Measurements from ENCODE around the gene EGFR. TPM values are rescaled to one million over a fixed set of nuclear protein-coding genes. Genes with fewer than 3 reads are reported as not detected.

Gene EGFR
- polyA plus RNA-seq, 2 of the 4 experiments (the other 2 are of a cell fraction) = 59.5 to 63.8 TPM

GRCh38 chr7:55178292-55178862, 159.6 kb downstream of the EGFR start:
- FAIRE-seq (no peak), DNase-seq (ENCODE audit: low read depth in 1 of 2, low spot score in 1 of 2) (no peak), ATAC-seq (no peak)
- Histone ChIP-seq H3K9me3 (no peaks in the 10 kb centered on the region), H3K4me3 (no peak overlapping the region), H3K4me1 (peaks cover 13% of the 10 kb centered on the region), H3K4me2 (no peak overlapping the region), H3K27ac (0 out of 6 replicates have a peak overlapping the region, but pooled peaks of 1 of the 2 experiments have one; percentile 15)
- ChIA-PET CTCF (interaction anchor here (0.9 to 4.3 kb wide), 4 partner anchors 24 to 405 kb away, joined by 3 to 14 read pairs (median 4); no protein-coding TSS in a partner anchor), POLR2A (no interaction called here)
- TF ChIP-seq CHD2 (IDR thresholded peaks at IDR 0.05; ENCODE audit: low read length, partially characterized antibody) (no peak), JUNB (IDR thresholded peaks at IDR 0.05) (no peak), RNF2 (IDR thresholded peaks at IDR 0.05; ENCODE audit: borderline replicate concordance, low read depth) (no peak), EP300 (IDR thresholded peaks at IDR 0.05) (no peak), PBX3 (IDR thresholded peaks at IDR 0.05) (no peak), POLR2A (IDR thresholded peaks at IDR 0.05; ENCODE audit: low read length) (no peak), RCOR1 (IDR thresholded peaks at IDR 0.05; ENCODE audit: low read depth, low read length) (no peak), SREBF2 (IDR thresholded peaks at IDR 0.05) (no peak), PHF8 (IDR thresholded peaks at IDR 0.05; ENCODE audit: borderline replicate concordance, low read depth) (no peak), USF2 (IDR thresholded peaks at IDR 0.05) (no peak), ESRRA (IDR thresholded peaks at IDR 0.05; ENCODE audit: borderline replicate concordance, low read length) (no peak), BCL3 (IDR thresholded peaks at IDR 0.05) (no peak)
- WGBS (ENCODE audit: missing lambda C conversion rate) = 92% methylated on average over 8 of the region's 8 CpGs

- H3K4me1 ChIP-seq = peaks cover 14% of the 10 kb centered on the region
- TF ChIP-seq MAFK (IDR thresholded peaks at IDR 0.05; ENCODE audit: partially characterized antibody) (no peak), RARB (CRISPR knock-in tag; IDR thresholded peaks at IDR 0.05) (no peak), NPAS2 (CRISPR knock-in tag; IDR thresholded peaks at IDR 0.05; ENCODE audit: borderline replicate concordance) (no peak), TP53 (CRISPR knock-in tag; IDR thresholded peaks at IDR 0.05) (no peak), ZSCAN20 (CRISPR knock-in tag; IDR thresholded peaks at IDR 0.05) (no peak), HES2 (IDR thresholded peaks at IDR 0.05) (no peak), EHF (CRISPR knock-in tag; IDR thresholded peaks at IDR 0.05) (no peak), ZNF302 (CRISPR knock-in tag; IDR thresholded peaks at IDR 0.05) (no peak), ESRRA (IDR thresholded peaks at IDR 0.05; ENCODE audit: borderline replicate concordance, low read length) (no peak)
- ChIA-PET CTCF (interaction anchor here (1.1 to 4.3 kb wide), 3 partner anchors 71 to 405 kb away, joined by 3 to 14 read pairs (median 5); no protein-coding TSS in a partner anchor), POLR2A (no interaction called here)
- 79% methylated on average over 18 of the region's 18 CpGs for WGBS (ENCODE audit: missing lambda C conversion rate)
- no peak overlapping the region for H3K27ac ChIP-seq
- DNase-seq (ENCODE audit: low read depth in 1 of 2, low spot score in 1 of 2) = no peak
- no peak overlapping the region for H3K4me2 ChIP-seq
- FAIRE-seq = no peak
- no peak overlapping the region for H3K4me3 ChIP-seq
- no peaks in the 10 kb centered on the region for H3K9me3 ChIP-seq
- ATAC-seq = no peak
Measured at GRCh38 chr7:55178863-55179773, 160.3 kb downstream of the EGFR start.

Data from A549 (cell line).